MM.1S (cell line): ENCODE measurements around the gene WFDC1.

Experiments used
- DNase-seq: peaks from one replicate; pipeline ENCODE4 v3.0.0-alpha.2; 2015
- H2AFZ ChIP-seq: fragments of 300-600 bp; sonication (generic); 2 replicates; pipeline ENCODE4 v1.6.0; 2016; ENCODE audit warnings: antibody characterized with exemption, low read length
- H3F3A ChIP-seq: fragments of 300-600 bp; sonication (generic); 2 replicates; pipeline ENCODE4 v1.6.1; 2016; ENCODE audit warnings: mild to moderate bottlenecking, antibody characterized with exemption, low read length, moderate library complexity, mixed read lengths; ENCODE audit not compliant: insufficient read depth
- H3K27ac ChIP-seq: fragments of 300-600 bp; sonication (generic); 2 replicates; pipeline ENCODE4 v1.5.1; 2016; ENCODE audit warnings: mild to moderate bottlenecking, low read length
- H3K27me3 ChIP-seq: fragments of 300-600 bp; sonication (generic); replicated peaks from 2 replicates; pipeline ENCODE4 v1.6.0; 2016; ENCODE audit warnings: low read length; ENCODE audit not compliant: insufficient read depth
- H3K36me3 ChIP-seq: fragments of 300-600 bp; sonication (generic); replicated peaks from 2 replicates; pipeline ENCODE4 v1.6.1; 2016; ENCODE audit warnings: mild to moderate bottlenecking, low read length, mixed read lengths; ENCODE audit not compliant: insufficient read depth
- H3K4me1 ChIP-seq: fragments of 300-600 bp; sonication (generic); 2 replicates; pipeline ENCODE4 v1.6.1; 2016; ENCODE audit warnings: low read length, mixed read lengths
- H3K4me2 ChIP-seq: fragments of 300-600 bp; sonication (generic); 2 replicates; pipeline ENCODE4 v1.6.0; 2016; ENCODE audit warnings: low read depth, low read length
- H3K4me3 ChIP-seq: fragments of 300-600 bp; sonication (generic); 2 replicates; pipeline ENCODE4 v1.5.1; 2016; ENCODE audit warnings: low read length, mixed read lengths
- H3K79me2 ChIP-seq: fragments of 300-600 bp; sonication (generic); 2 replicates; pipeline ENCODE4 v1.6.1; 2016; ENCODE audit warnings: mixed run types, low read length, mixed read lengths
- H3K9ac ChIP-seq: fragments of 300-600 bp; sonication (generic); 2 replicates; pipeline ENCODE4 v1.6.1; 2016; ENCODE audit warnings: low read length, mixed read lengths
- H3K9me2 ChIP-seq: fragments of 300-600 bp; sonication (generic); replicated peaks from 2 replicates; pipeline ENCODE4 v1.6.1; 2016; ENCODE audit warnings: mild to moderate bottlenecking, low read length, mixed read lengths; ENCODE audit not compliant: insufficient read depth
- H3K9me3 ChIP-seq: fragments of 300-600 bp; sonication (generic); replicated peaks from 2 replicates; pipeline ENCODE4 v1.6.1; 2016; ENCODE audit warnings: mild to moderate bottlenecking, low read length, mixed read lengths; ENCODE audit not compliant: insufficient read depth
- H4K20me1 ChIP-seq: fragments of 300-600 bp; sonication (generic); 2 replicates; pipeline ENCODE4 v1.6.1; 2016; ENCODE audit warnings: mild to moderate bottlenecking, low read length, moderate library complexity, mixed read lengths; ENCODE audit not compliant: insufficient read depth
- EZH2 ChIP-seq: fragments of 300-600 bp; sonication (generic); optimal IDR thresholded peaks from 2 replicates; pipeline ENCODE3; 2017; ENCODE audit warnings: low read depth, mild to moderate bottlenecking, antibody characterized with exemption, low read length, mixed read lengths
- EZH2phosphoT487 ChIP-seq: fragments of 300-600 bp; sonication (generic); IDR thresholded peaks from 2 replicates; pipeline ENCODE4 v1.6.1; 2018; ENCODE audit warnings: antibody characterized with exemption, low read length
- TF ChIP-seq, protein P1 (sequence below): fragments of 300-600 bp; sonication (generic); IDR thresholded peaks from 2 replicates; pipeline ENCODE4 v1.5.1; 2016; ENCODE audit warnings: antibody characterized with exemption, low read length, mixed read lengths

WFDC1 gene

DNA sequence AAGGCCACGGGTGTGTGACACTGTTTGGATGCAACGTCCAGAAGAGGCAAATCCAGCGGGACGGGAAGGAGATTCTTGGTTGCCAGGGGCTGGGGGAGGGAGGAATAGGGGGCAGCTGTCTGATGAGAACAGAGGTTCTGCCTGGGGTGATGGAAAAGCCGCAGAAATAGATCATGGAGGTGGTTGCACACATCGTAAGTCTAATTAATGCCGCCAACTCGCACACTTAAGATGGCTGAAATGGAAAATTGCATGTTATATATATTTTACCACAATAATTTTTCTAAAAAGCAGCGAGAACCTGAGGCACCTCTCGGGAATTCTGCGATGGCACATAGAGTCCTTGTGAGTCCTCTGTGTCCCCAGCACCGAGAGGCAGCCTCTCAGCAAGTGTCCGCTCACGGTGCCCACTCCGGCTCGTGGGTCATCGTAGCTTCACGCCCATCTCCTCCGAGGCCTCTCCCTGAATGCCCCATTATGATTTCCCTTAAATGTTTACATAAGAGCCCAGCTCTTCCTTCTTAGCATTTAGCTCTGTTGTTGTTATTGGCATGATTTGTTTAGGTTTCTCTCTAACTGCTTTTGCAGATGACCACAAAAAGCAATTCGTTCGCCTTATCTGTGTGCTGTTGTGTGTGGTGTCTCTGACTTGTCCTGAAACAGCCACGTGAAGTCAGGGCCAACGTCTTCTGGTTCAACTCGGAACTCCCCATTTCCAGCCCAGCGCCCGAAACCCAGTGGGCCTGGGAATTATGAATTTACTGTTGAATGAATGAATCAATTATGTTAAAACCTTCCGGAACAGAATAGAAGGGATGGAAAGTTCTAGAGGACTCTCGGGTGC, 7.7 kb downstream of the WFDC1 start:
- TF ChIP-seq, protein P1, sequence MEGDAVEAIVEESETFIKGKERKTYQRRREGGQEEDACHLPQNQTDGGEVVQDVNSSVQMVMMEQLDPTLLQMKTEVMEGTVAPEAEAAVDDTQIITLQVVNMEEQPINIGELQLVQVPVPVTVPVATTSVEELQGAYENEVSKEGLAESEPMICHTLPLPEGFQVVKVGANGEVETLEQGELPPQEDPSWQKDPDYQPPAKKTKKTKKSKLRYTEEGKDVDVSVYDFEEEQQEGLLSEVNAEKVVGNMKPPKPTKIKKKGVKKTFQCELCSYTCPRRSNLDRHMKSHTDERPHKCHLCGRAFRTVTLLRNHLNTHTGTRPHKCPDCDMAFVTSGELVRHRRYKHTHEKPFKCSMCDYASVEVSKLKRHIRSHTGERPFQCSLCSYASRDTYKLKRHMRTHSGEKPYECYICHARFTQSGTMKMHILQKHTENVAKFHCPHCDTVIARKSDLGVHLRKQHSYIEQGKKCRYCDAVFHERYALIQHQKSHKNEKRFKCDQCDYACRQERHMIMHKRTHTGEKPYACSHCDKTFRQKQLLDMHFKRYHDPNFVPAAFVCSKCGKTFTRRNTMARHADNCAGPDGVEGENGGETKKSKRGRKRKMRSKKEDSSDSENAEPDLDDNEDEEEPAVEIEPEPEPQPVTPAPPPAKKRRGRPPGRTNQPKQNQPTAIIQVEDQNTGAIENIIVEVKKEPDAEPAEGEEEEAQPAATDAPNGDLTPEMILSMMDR, result no peak
- TF ChIP-seq EZH2phosphoT487, result no peak
- TF ChIP-seq EZH2, result no peak
- no peaks in the 10 kb centered on the region for H3F3A ChIP-seq
- no peaks in the 10 kb centered on the region for H3K36me3 ChIP-seq
- H3K9ac ChIP-seq, result no peak overlapping the region
- no peak for DNase-seq
- no peaks in the 10 kb centered on the region for H3K9me2 ChIP-seq
- no peak overlapping the region for H3K27ac ChIP-seq
- H3K4me1 ChIP-seq, result no peaks in the 10 kb centered on the region
- H3K9me3 ChIP-seq, result no peaks in the 10 kb centered on the region
- H2AFZ ChIP-seq, result no peak overlapping the region
- H3K4me3 ChIP-seq, result no peak overlapping the region
- no peaks in the 10 kb centered on the region for H3K79me2 ChIP-seq
- no peak overlapping the region for H3K4me2 ChIP-seq
- peaks cover 85% of the 10 kb centered on the region for H3K27me3 ChIP-seq
- H4K20me1 ChIP-seq, result no peaks in the 10 kb centered on the region

DNA sequence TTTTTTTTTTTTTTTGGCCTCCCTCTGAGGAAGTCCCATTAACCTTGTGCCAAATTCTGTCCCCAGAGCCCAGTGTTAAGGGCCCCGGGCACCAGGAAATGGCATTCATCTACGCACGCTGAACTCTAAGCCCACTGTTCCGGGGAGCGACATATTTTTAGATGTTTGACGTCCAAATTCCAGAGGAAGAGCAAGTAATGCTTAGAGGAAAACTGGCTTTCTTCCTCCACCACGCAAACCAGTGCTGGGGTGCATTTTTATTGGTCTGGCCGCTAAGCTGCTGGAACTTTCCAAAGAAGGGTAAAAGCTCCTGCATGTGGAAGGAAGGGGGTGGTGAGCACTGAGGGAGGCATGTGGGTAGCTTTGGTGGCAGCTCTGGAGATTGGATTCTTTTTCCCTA, 8.3 kb downstream of the WFDC1 start:
- Histone ChIP-seq H3K9ac (no peak overlapping the region), H3K4me1 (no peaks in the 10 kb centered on the region), H3K27ac (no peak overlapping the region), H2AFZ (no peak overlapping the region), H3K79me2 (no peaks in the 10 kb centered on the region), H3K9me3 (no peaks in the 10 kb centered on the region), H4K20me1 (no peaks in the 10 kb centered on the region), H3K4me3 (no peak overlapping the region), H3K36me3 (no peaks in the 10 kb centered on the region), H3K4me2 (no peak overlapping the region), H3K27me3 (peaks cover 86% of the 10 kb centered on the region), H3F3A (no peaks in the 10 kb centered on the region), H3K9me2 (no peaks in the 10 kb centered on the region)
- DNase-seq, result no peak
- no peak for TF ChIP-seq EZH2phosphoT487

DNA sequence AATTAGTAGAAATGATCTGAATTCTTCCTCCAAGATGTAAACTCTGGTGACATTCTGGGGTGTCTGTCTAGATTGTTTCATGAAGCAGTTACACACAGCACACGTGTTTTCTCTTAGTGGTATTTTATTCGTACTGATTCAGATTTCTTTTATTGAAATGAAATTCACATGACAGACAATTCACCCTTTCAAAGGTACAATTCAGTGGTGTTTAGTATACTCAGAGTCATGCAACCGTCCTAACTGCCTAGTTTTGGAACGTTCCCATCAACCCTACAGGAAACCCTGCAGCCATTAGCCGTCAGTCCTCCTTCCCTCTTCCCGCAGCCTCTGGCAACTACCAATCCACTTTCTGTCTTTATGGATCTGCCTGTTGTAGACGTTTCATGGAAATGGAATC, 8.8 kb downstream of the WFDC1 start:
- no peak for DNase-seq
- H4K20me1 ChIP-seq, result no peaks in the 10 kb centered on the region
- H3K9me3 ChIP-seq, result no peaks in the 10 kb centered on the region
- no peaks in the 10 kb centered on the region for H3K9me2 ChIP-seq
- no peaks in the 10 kb centered on the region for H3K4me1 ChIP-seq
- no peak overlapping the region for H2AFZ ChIP-seq
- no peaks in the 10 kb centered on the region for H3K36me3 ChIP-seq
- H3K27ac ChIP-seq, result no peak overlapping the region
- no peak overlapping the region for H3K4me3 ChIP-seq
- no peaks in the 10 kb centered on the region for H3F3A ChIP-seq
- H3K79me2 ChIP-seq, result no peaks in the 10 kb centered on the region
- H3K27me3 ChIP-seq, result peaks cover 88% of the 10 kb centered on the region
- H3K4me2 ChIP-seq, result no peak overlapping the region
- TF ChIP-seq EZH2phosphoT487 (no peak), EZH2 (no peak)
- TF ChIP-seq, protein P1, result no peak
- no peak overlapping the region for H3K9ac ChIP-seq

DNA sequence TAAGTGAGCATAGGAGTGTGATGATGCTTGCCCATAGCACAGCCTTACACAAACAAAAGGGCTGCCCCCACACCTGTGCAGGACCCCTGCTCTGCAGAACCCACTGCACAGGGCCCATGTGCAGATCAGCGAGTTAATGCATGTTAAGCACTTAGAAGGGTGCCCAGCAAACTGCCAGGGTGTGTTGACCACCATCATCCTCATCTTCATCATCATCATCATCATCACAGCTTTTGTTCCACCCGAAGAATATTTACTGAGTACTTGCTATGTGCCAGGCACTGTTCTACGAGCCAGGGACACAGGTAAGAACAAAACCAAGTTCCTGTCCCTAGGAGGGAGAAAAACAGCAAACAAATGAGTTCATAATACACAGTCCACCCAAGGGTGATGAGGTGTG, 11.9 kb downstream of the WFDC1 start:
- Histone ChIP-seq H3K9me3 (no peaks in the 10 kb centered on the region), H3K4me2 (no peak overlapping the region), H3K9ac (no peak overlapping the region), H4K20me1 (no peaks in the 10 kb centered on the region), H3K27me3 (peaks cover 79% of the 10 kb centered on the region), H3K4me1 (no peaks in the 10 kb centered on the region), H2AFZ (no peak overlapping the region), H3K4me3 (no peak overlapping the region), H3K9me2 (no peaks in the 10 kb centered on the region), H3K79me2 (no peaks in the 10 kb centered on the region), H3K36me3 (no peaks in the 10 kb centered on the region), H3K27ac (no peak overlapping the region), H3F3A (no peaks in the 10 kb centered on the region)
- DNase-seq, result no peak
- TF ChIP-seq, protein P1, result no peak
- TF ChIP-seq EZH2phosphoT487 (no peak), EZH2 (no peak)
